NCI-H1694 (cell line): ENCODE results near the gene TRIM5.
"Not testable (repeated sequence)": the region's sequence is repeated elsewhere in the genome, so short reads cannot be mapped to it uniquely, and the experiment has no call there.

ENCODE experiments used
- DNase-seq: peaks from one replicate; lab custom pipeline; 2025; lab: John Stamatoyannopoulos, UW

Gene TRIM5

GRCh38 chr11:5684646-5685362 is at the start of gene TRIM5:
TSS of gene TRIM5 (minus strand) at chr11:5685074. CDS start at chr11:5680177, 4,897 bp downstream.
- no peak for DNase-seq

- DNase-seq = no peak
These were observed 42.8 kb upstream of the TRIM5 start for GRCh38 chr11:5727691-5728090.

GRCh38 chr11:5726351-5726750 is 41.5 kb upstream of the TRIM5 start:
- no peak for DNase-seq

- no peak for DNase-seq
These were observed 37.7 kb upstream of the TRIM5 start for GRCh38 chr11:5722622-5723021.

- no peak for DNase-seq
These were observed 35.0 kb upstream of the TRIM5 start for GRCh38 chr11:5719703-5720495.

- DNase-seq = not testable (repeated sequence)
These were observed 31.6 kb upstream of the TRIM5 start for GRCh38 chr11:5716518-5716917.

GRCh38 chr11:5713695-5714094 is 28.8 kb upstream of the TRIM5 start:
- DNase-seq = no peak

GRCh38 chr11:5712507-5712906 is 27.6 kb upstream of the TRIM5 start:
- no peak for DNase-seq

- DNase-seq = no peak
These were observed 20.8 kb upstream of the TRIM5 start for GRCh38 chr11:5705688-5706087.

GRCh38 chr11:5703741-5704536 is 19.1 kb upstream of the TRIM5 start:
- no peak for DNase-seq

- no peak for DNase-seq
These were observed 16.2 kb upstream of the TRIM5 start for GRCh38 chr11:5701055-5701577.

- no peak for DNase-seq
These were observed 15.7 kb upstream of the TRIM5 start for GRCh38 chr11:5700421-5701054.

GRCh38 chr11:5698281-5698680 is 13.4 kb upstream of the TRIM5 start:
- DNase-seq = no peak

GRCh38 chr11:5696210-5696609 is 11.3 kb upstream of the TRIM5 start:
- no peak for DNase-seq

- no peak for DNase-seq
These were observed 10.7 kb upstream of the TRIM5 start for GRCh38 chr11:5695580-5695979.

GRCh38 chr11:5694642-5695041 is 9.8 kb upstream of the TRIM5 start:
- DNase-seq = no peak

- DNase-seq = no peak
These were observed 7.1 kb upstream of the TRIM5 start for GRCh38 chr11:5691964-5692361.

GRCh38 chr11:5691238-5691963 is 6.5 kb upstream of the TRIM5 start:
- not testable (repeated sequence) for DNase-seq

- no peak for DNase-seq
These were observed 5.9 kb upstream of the TRIM5 start for GRCh38 chr11:5690736-5691135.

- DNase-seq = no peak
These were observed 5.3 kb upstream of the TRIM5 start for GRCh38 chr11:5690216-5690615.

GRCh38 chr11:5689551-5689983 is 4.7 kb upstream of the TRIM5 start, which contains the start of gene TRIM22:
TSS of gene TRIM22 (plus strand) at chr11:5689790. CDS start at chr11:5696233, 6,443 bp downstream.
- no peak for DNase-seq
